Smooth muscle cell (in vitro differentiated cells): ENCODE data around the gene ANXA8. TPM values are rescaled to one million over a fixed set of nuclear protein-coding genes. Genes with fewer than 3 reads are reported as not detected.

Source experiments
- DNase-seq: peaks from one replicate; lab custom pipeline; 2025; ENCODE audit not compliant: unreplicated experiment; lab: John Stamatoyannopoulos, UW
- H2AFZ ChIP-seq: fragments of 200-600 bp; sonication (generic); 2 replicates; pipeline ENCODE4 v1.6.0; 2016; ENCODE audit warnings: antibody characterized with exemption, low read depth, mild to moderate bottlenecking
- H3F3A ChIP-seq: fragments of 200-600 bp; sonication (generic); 2 replicates; pipeline ENCODE4 v1.6.0; 2017; ENCODE audit warnings: antibody characterized with exemption, low read depth
- H3K27ac ChIP-seq: fragments of 200-600 bp; sonication (generic); 2 replicates; pipeline ENCODE4 v1.5.1; 2016; ENCODE audit warnings: low read depth, mild to moderate bottlenecking
- H3K27me3 ChIP-seq: fragments of 200-600 bp; sonication (generic); 2 replicates; pipeline ENCODE4 v1.6.1; 2016; ENCODE audit warnings: low read depth, mild to moderate bottlenecking
- H3K36me3 ChIP-seq: fragments of 200-600 bp; sonication (generic); 2 replicates; pipeline ENCODE4 v1.5.1; 2016; ENCODE audit warnings: low read depth
- H3K4me1 ChIP-seq: fragments of 200-600 bp; sonication (generic); 2 replicates; pipeline ENCODE4 v1.5.1; 2016; ENCODE audit warnings: low read depth
- H3K4me2 ChIP-seq: fragments of 200-600 bp; sonication (generic); 2 replicates; pipeline ENCODE4 v1.6.0; 2016; ENCODE audit warnings: mild to moderate bottlenecking
- H3K4me3 ChIP-seq: fragments of 200-600 bp; sonication (generic); 2 replicates; pipeline ENCODE4 v1.5.1; 2016; ENCODE audit warnings: mild to moderate bottlenecking
- H3K79me2 ChIP-seq: fragments of 200-600 bp; sonication (generic); 2 replicates; pipeline ENCODE4 v1.6.0; 2016; ENCODE audit warnings: low read depth, mild to moderate bottlenecking
- H3K9ac ChIP-seq: fragments of 200-600 bp; sonication (generic); 2 replicates; pipeline ENCODE4 v1.6.0; 2016; ENCODE audit warnings: low read depth
- H3K9me3 ChIP-seq: fragments of 200-600 bp; sonication (generic); replicated peaks from 2 replicates; pipeline ENCODE4 v1.5.1; 2016; ENCODE audit warnings: low read depth
- H4K20me1 ChIP-seq: fragments of 200-600 bp; sonication (generic); 2 replicates; pipeline ENCODE4 v1.6.0; 2016; ENCODE audit warnings: low read depth
- WGBS: methylation state at CpG from one replicate; pipeline ENCODE4 v1.1.7; 2016; ENCODE audit warnings: low lambda C conversion rate; 5-methylcytosine and 5-hydroxymethylcytosine counted together
- polyA plus RNA-seq: library from polyadenylated mRNA; unstranded; fragments of >200 nt; fragmentation: Nextera tagmentation; extraction: Ambion mirVana; gene quantifications from 2 replicates; pipeline ENCODE4 v1.2.1, GENCODE V29; 2016
- total RNA-seq: library from RNA; depleted of rRNA; stranded (reverse); fragments of >200 nt; gene quantifications from 2 replicates; pipeline ENCODE4 v1.2.3, GENCODE V29; 2014
- TF ChIP-seq, protein P1 (sequence below): fragments of 200-600 bp; sonication (generic); IDR thresholded peaks from 2 replicates; pipeline ENCODE4 v1.5.1; 2017; ENCODE audit warnings: borderline replicate concordance, mild to moderate bottlenecking, antibody characterized with exemption; ENCODE audit not compliant: insufficient read depth, poor library complexity, severe bottlenecking

Gene ANXA8
- total and polyA plus RNA-seq, 2 experiments from 2014 or later, result 17.1 to 55.1 TPM

GRCh38 chr10:47440207-47440606, 43.7 kb downstream of the ANXA8 start:
- Histone ChIP-seq H3K36me3 (no peaks in the 10 kb centered on the region), H3K4me1 (no peaks in the 10 kb centered on the region), H3F3A (no peaks in the 10 kb centered on the region), H3K9me3 (no peaks in the 10 kb centered on the region), H3K27me3 (no peaks in the 10 kb centered on the region), H3K27ac (no peak overlapping the region), H3K79me2 (no peaks in the 10 kb centered on the region), H3K4me2 (no peak overlapping the region), H2AFZ (no peak overlapping the region), H4K20me1 (no peaks in the 10 kb centered on the region), H3K9ac (no peak overlapping the region), H3K4me3 (no peak overlapping the region)
- TF ChIP-seq, protein P1, sequence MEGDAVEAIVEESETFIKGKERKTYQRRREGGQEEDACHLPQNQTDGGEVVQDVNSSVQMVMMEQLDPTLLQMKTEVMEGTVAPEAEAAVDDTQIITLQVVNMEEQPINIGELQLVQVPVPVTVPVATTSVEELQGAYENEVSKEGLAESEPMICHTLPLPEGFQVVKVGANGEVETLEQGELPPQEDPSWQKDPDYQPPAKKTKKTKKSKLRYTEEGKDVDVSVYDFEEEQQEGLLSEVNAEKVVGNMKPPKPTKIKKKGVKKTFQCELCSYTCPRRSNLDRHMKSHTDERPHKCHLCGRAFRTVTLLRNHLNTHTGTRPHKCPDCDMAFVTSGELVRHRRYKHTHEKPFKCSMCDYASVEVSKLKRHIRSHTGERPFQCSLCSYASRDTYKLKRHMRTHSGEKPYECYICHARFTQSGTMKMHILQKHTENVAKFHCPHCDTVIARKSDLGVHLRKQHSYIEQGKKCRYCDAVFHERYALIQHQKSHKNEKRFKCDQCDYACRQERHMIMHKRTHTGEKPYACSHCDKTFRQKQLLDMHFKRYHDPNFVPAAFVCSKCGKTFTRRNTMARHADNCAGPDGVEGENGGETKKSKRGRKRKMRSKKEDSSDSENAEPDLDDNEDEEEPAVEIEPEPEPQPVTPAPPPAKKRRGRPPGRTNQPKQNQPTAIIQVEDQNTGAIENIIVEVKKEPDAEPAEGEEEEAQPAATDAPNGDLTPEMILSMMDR, result no peak
- 87% methylated on average over 4 of the region's 4 CpGs for WGBS
- DNase-seq, result no peak

GRCh38 chr10:47438857-47439474, 44.9 kb downstream of the ANXA8 start:
- H2AFZ ChIP-seq, result no peak overlapping the region
- no peaks in the 10 kb centered on the region for H3K27me3 ChIP-seq
- no peaks in the 10 kb centered on the region for H3K4me1 ChIP-seq
- H3K4me2 ChIP-seq, result no peak overlapping the region
- no peak overlapping the region for H3K27ac ChIP-seq
- TF ChIP-seq, protein P1, result peak; percentile 51
- no peak overlapping the region for H3K4me3 ChIP-seq
- H3K9ac ChIP-seq, result no peak overlapping the region
- H3F3A ChIP-seq, result no peaks in the 10 kb centered on the region
- H3K9me3 ChIP-seq, result no peaks in the 10 kb centered on the region
- no peak for DNase-seq
- H4K20me1 ChIP-seq, result no peaks in the 10 kb centered on the region
- no peaks in the 10 kb centered on the region for H3K79me2 ChIP-seq
- 32% methylated on average over 6 of the region's 6 CpGs for WGBS
- no peaks in the 10 kb centered on the region for H3K36me3 ChIP-seq

- H3K4me3 ChIP-seq, result no peak overlapping the region
- no peaks in the 10 kb centered on the region for H3K4me1 ChIP-seq
- H3K27ac ChIP-seq, result no peak overlapping the region
- no peaks in the 10 kb centered on the region for H3F3A ChIP-seq
- H3K9me3 ChIP-seq, result no peaks in the 10 kb centered on the region
- no peaks in the 10 kb centered on the region for H3K36me3 ChIP-seq
- H3K79me2 ChIP-seq, result no peaks in the 10 kb centered on the region
- no peaks in the 10 kb centered on the region for H3K27me3 ChIP-seq
- H4K20me1 ChIP-seq, result no peaks in the 10 kb centered on the region
- TF ChIP-seq, protein P1, result no peak
- H2AFZ ChIP-seq, result no peak overlapping the region
- H3K9ac ChIP-seq, result no peak overlapping the region
- H3K4me2 ChIP-seq, result no peak overlapping the region
- DNase-seq, result no peak
Observed at GRCh38 chr10:47435081-47435480, 48.8 kb downstream of the ANXA8 start.

GRCh38 chr10:47425813-47426419, 58.0 kb downstream of the ANXA8 start:
- H3K9ac ChIP-seq, result no peak overlapping the region
- H3K4me3 ChIP-seq, result no peak overlapping the region
- no peaks in the 10 kb centered on the region for H3K9me3 ChIP-seq
- TF ChIP-seq, protein P1, result no peak
- no peak overlapping the region for H3K4me2 ChIP-seq
- no peaks in the 10 kb centered on the region for H3K27me3 ChIP-seq
- no peak overlapping the region for H3K27ac ChIP-seq
- no peaks in the 10 kb centered on the region for H3K4me1 ChIP-seq
- no peak overlapping the region for H2AFZ ChIP-seq
- H4K20me1 ChIP-seq, result no peaks in the 10 kb centered on the region
- H3F3A ChIP-seq, result no peaks in the 10 kb centered on the region
- WGBS, result 91% methylated on average over 4 of the region's 4 CpGs
- H3K36me3 ChIP-seq, result no peaks in the 10 kb centered on the region
- DNase-seq, result no peak
- H3K79me2 ChIP-seq, result no peaks in the 10 kb centered on the region
